ENCODE data around the gene ACSS1.

The ACSS1 gene

GRCh38 chr20:25024171-25024570 is 33.8 kb downstream of the ACSS1 start:
- no peak overlapping the region for H3K4me3 ChIP-seq (ENCODE audit: low read depth, low read length)
- no peak for TF ChIP-seq CTCF (IDR thresholded peaks at IDR 0.05; ENCODE audit: low read depth, low read length)
- TF ChIP-seq, protein P1, sequence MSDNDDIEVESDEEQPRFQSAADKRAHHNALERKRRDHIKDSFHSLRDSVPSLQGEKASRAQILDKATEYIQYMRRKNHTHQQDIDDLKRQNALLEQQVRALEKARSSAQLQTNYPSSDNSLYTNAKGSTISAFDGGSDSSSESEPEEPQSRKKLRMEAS (IDR thresholded peaks at IDR 0.05; ENCODE audit: low read depth, low read length), result no peak
- TF ChIP-seq MYC (IDR thresholded peaks at IDR 0.05; ENCODE audit: low read depth, low read length), result no peak
- no peak for TF ChIP-seq POLR2A (IDR thresholded peaks at IDR 0.05; ENCODE audit: extremely low read depth, insufficient read length)
- no peak for DNase-seq (ENCODE audit: low read depth)

DNA sequence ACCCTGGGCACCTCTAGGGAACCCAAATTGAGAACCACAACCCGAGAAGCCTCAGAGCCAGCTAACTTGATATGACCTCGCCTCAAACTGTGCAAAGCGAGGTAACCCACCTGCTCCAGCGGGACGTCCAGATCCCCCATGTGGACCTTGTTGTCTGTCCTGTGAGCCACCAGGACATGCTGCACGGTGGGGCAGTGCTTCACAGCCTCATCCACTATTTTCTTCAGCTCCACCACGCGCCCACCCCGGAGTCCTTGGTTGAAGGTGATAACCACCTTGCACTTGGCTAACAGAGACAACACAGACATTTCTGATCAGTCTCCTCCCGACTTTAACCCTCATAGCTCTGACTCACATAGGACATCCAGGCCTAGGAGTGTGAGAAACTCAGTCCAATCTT is 34.6 kb downstream of the ACSS1 start:
- TF ChIP-seq, protein P1 (IDR thresholded peaks at IDR 0.05; ENCODE audit: low read depth, low read length), result no peak
- TF ChIP-seq CTCF (IDR thresholded peaks at IDR 0.05; ENCODE audit: low read depth, low read length) (no peak), MYC (IDR thresholded peaks at IDR 0.05; ENCODE audit: low read depth, low read length) (no peak), POLR2A (IDR thresholded peaks at IDR 0.05; ENCODE audit: extremely low read depth, insufficient read length) (no peak)
- no peak overlapping the region for H3K4me3 ChIP-seq (ENCODE audit: low read depth, low read length)
- no peak for DNase-seq (ENCODE audit: low read depth)

DNA sequence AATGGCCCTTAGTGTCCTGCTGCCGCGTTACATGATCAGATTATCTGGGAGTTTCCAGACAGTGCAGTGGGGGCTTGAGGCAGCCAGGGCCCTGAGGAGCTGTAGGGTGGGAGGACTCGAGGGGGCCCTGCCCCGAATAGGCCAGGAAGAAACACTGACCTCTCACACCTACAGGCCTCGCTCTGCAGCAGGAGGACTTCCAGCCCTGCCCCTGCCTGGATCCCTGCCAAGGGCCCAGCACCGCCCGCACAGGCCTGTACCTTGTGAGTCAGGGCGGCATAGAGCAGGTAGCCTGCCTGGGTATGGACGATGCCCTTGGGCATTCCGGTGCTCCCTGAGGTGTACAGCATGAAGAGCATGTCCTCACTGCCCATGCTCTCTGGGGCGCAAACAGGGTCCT is 35.3 kb downstream of the ACSS1 start:
- TF ChIP-seq, protein P1 (IDR thresholded peaks at IDR 0.05; ENCODE audit: low read depth, low read length), result no peak
- TF ChIP-seq POLR2A (IDR thresholded peaks at IDR 0.05; ENCODE audit: extremely low read depth, insufficient read length) (no peak), CTCF (IDR thresholded peaks at IDR 0.05; ENCODE audit: low read depth, low read length) (no peak), MYC (IDR thresholded peaks at IDR 0.05; ENCODE audit: low read depth, low read length) (no peak)
- H3K4me3 ChIP-seq (ENCODE audit: low read depth, low read length), result no peak overlapping the region
- no peak for DNase-seq (ENCODE audit: low read depth)

DNA sequence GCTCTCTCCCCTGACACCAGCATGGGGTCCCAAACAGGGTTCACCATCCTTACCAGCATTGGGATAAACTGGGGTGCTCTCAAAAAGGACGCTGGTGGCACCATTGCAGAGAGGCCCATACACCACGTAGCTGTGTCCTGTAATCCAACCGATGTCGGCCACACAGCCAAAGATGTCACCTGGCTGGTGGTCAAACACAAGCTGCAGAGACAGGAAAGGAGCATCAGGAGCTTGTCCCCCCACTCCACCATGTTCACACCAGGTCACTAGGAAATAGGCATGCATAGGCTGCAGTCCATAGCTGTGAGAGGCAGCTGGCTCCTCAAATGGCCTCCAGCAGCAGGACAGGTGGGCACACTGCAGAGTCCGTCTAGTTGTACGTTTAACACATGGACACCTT is 36.6 kb downstream of the ACSS1 start:
- TF ChIP-seq MYC (IDR thresholded peaks at IDR 0.05; ENCODE audit: low read depth, low read length) (no peak), POLR2A (IDR thresholded peaks at IDR 0.05; ENCODE audit: extremely low read depth, insufficient read length) (no peak), CTCF (IDR thresholded peaks at IDR 0.05; ENCODE audit: low read depth, low read length) (no peak)
- TF ChIP-seq, protein P1 (IDR thresholded peaks at IDR 0.05; ENCODE audit: low read depth, low read length), result no peak
- H3K4me3 ChIP-seq (ENCODE audit: low read depth, low read length), result no peak overlapping the region
- DNase-seq (ENCODE audit: low read depth), result no peak

- no peak for DNase-seq (ENCODE audit: low read depth)
- no peak for TF ChIP-seq MYC (IDR thresholded peaks at IDR 0.05; ENCODE audit: low read depth, low read length)
- TF ChIP-seq POLR2A (IDR thresholded peaks at IDR 0.05; ENCODE audit: extremely low read depth, insufficient read length), result no peak
- no peak for TF ChIP-seq CTCF (IDR thresholded peaks at IDR 0.05; ENCODE audit: low read depth, low read length)
- TF ChIP-seq, protein P1 (IDR thresholded peaks at IDR 0.05; ENCODE audit: low read depth, low read length), result no peak
- no peak overlapping the region for H3K4me3 ChIP-seq (ENCODE audit: low read depth, low read length)
These were observed 37.0 kb downstream of the ACSS1 start for GRCh38 chr20:25020901-25021301.

- no peak overlapping the region for H3K4me3 ChIP-seq (ENCODE audit: low read depth, low read length)
- TF ChIP-seq POLR2A (IDR thresholded peaks at IDR 0.05; ENCODE audit: extremely low read depth, insufficient read length) (no peak), CTCF (IDR thresholded peaks at IDR 0.05; ENCODE audit: low read depth, low read length) (no peak), MYC (IDR thresholded peaks at IDR 0.05; ENCODE audit: low read depth, low read length) (no peak)
- TF ChIP-seq, protein P1 (IDR thresholded peaks at IDR 0.05; ENCODE audit: low read depth, low read length), result no peak
- DNase-seq (ENCODE audit: low read depth), result no peak
These were observed 37.6 kb downstream of the ACSS1 start for GRCh38 chr20:25020345-25020744.
